ENCODE results near the gene TP53AIP1. TPM values are rescaled to one million over a fixed set of nuclear protein-coding genes. Genes with fewer than 3 reads are reported as not detected.

The TP53AIP1 gene
- total and polyA plus RNA-seq, 10 of the 15 experiments (the other 5 are each of a cell fraction or from before 2014, with no cell fraction given) = 0.01 TPM; not detected in 9

GRCh38 chr11:128937480-128937879 lies 5.2 kb downstream of the TP53AIP1 start:
- no peaks in the 10 kb centered on the region for H3K4me1 ChIP-seq (ENCODE audit: control insufficient read depth, insufficient read depth, low read length)
- H4K20me1 ChIP-seq (ENCODE audit: control insufficient read depth, insufficient read depth) = no peaks in the 10 kb centered on the region; the same call in 1 of the 2 replicates
- ChIA-PET RAD21 (ENCODE audit: unreplicated experiment) (no interaction called here), POLR2A (no interaction called here), CTCF (interaction anchor here (1.1 to 4.9 kb wide), 3 partner anchors 11 to 53 kb away, joined by 3 to 21 read pairs (median 3); no protein-coding TSS in a partner anchor), SMC1A (ENCODE audit: uncharacterized antibody, unreplicated experiment) (no interaction called here)
- in situ Hi-C loops (cut with MboI) = no loop called here
- no peaks in the 10 kb centered on the region for H3K36me3 ChIP-seq (ENCODE audit: control insufficient read depth in 2 of 2, insufficient read depth in 2 of 2, low read length in 1 of 2)
- H3K9me3 ChIP-seq (replicated peaks; ENCODE audit: control insufficient read depth, insufficient read depth, low read length) = no peaks in the 10 kb centered on the region
- intact Hi-C loops (cut with micrococcal nuclease; ENCODE audit: unreplicated experiment) = no loop called here
- 33% methylated on average over 9 of the region's 9 CpGs for WGBS (ENCODE audit: insufficient coverage, insufficient replicate concordance, low lambda C conversion rate, missing lambda C conversion rate)
- no peak for TF ChIP-seq USF1 (IDR thresholded peaks at IDR 0.05; ENCODE audit: borderline replicate concordance, extremely low read length, insufficient read depth, low read depth, low read length)
- TF ChIP-seq ZSCAN29 (IDR thresholded peaks at IDR 0.05) = no peak
- TF ChIP-seq RBBP5 (conservative IDR thresholded peaks at IDR 0.05) = no peak
- TF ChIP-seq CBX5 (IDR thresholded peaks at IDR 0.05; ENCODE audit: low read depth) = no peak
- TF ChIP-seq NR2C2 (IDR thresholded peaks at IDR 0.05; ENCODE audit: borderline replicate concordance, control insufficient read depth, insufficient read length, low read depth) = no peak
- TF ChIP-seq CEBPB (IDR thresholded peaks at IDR 0.05; ENCODE audit: borderline replicate concordance in 1 of 2, low read depth in 2 of 2, low read length in 2 of 2) = no peak
- no peak for TF ChIP-seq SUPT20H (IDR thresholded peaks at IDR 0.05; ENCODE audit: borderline replicate concordance, control insufficient read depth, low read depth, low read length)
- TF ChIP-seq JUNB (IDR thresholded peaks at IDR 0.05) = no peak
- TF ChIP-seq ZNF622 (IDR thresholded peaks at IDR 0.05) = no peak
- no peak for TF ChIP-seq CHD1 (IDR thresholded peaks at IDR 0.05; ENCODE audit: low read depth, low read length)
- TF ChIP-seq ZNF207 (IDR thresholded peaks at IDR 0.05; ENCODE audit: borderline replicate concordance) = no peak
- TF ChIP-seq RUNX3 (IDR thresholded peaks at IDR 0.05; ENCODE audit: low read length) = no peak
- TF ChIP-seq PBX3 (IDR thresholded peaks at IDR 0.05; ENCODE audit: insufficient replicate concordance, low read depth, low read length) = no peak
- TF ChIP-seq IRF4 (IDR thresholded peaks at IDR 0.05; ENCODE audit: low read depth, low read length) = no peak
- no peak for TF ChIP-seq STAT1 (conservative IDR thresholded peaks at IDR 0.05)
- H3K27me3 ChIP-seq (replicated peaks in 1 of 2; ENCODE audit: control insufficient read depth in 2 of 2, insufficient read depth in 2 of 2, low read length in 1 of 2) = peaks cover 0 to 3% of the 10 kb centered on the region in 2 experiments; a peak in 2 of 4 replicates
- H3K4me3 ChIP-seq = no peak overlapping the region
- no peak overlapping the region for H3K4me2 ChIP-seq (ENCODE audit: control insufficient read depth, insufficient read depth)
- H3K79me2 ChIP-seq (ENCODE audit: control insufficient read depth, insufficient read depth, low read length) = no peaks in the 10 kb centered on the region
- no peak; the same call in 2 of the 3 replicates for ATAC-seq
- no peak overlapping the region for H3K27ac ChIP-seq (ENCODE audit: control insufficient read depth, insufficient read depth)
- H2AFZ ChIP-seq (ENCODE audit: control insufficient read depth, low read depth, low read length) = no peak overlapping the region
- no TSS peak for BruUV-seq (replicated peaks)
- no peak for DNase-seq (ENCODE audit: low read depth, low spot score)
- FAIRE-seq = no peak
- no peak overlapping the region for H3K9ac ChIP-seq (ENCODE audit: control insufficient read depth, insufficient read depth, low read length)

Data from GM12878 (cell line).